Astrocyte of the spinal cord (primary cell): Measurements from ENCODE around the gene DBF4B.
A peak's percentile ranks its signal among the peaks of the same experiment; 100 is the strongest.
"Not testable (repeated sequence)": the region's sequence is repeated elsewhere in the genome, so short reads cannot be mapped to it uniquely, and the experiment has no call there.

ENCODE experiments used
- DNase-seq: peaks from one replicate; pipeline ENCODE4 v3.0.0; 2011; ENCODE audit warnings: low read depth, low spot score
- H3K4me3 ChIP-seq: 2 replicates; pipeline ENCODE4 v1.5.1; 2011; ENCODE audit warnings: low read depth, mild to moderate bottlenecking, low read length, moderate library complexity
- CTCF ChIP-seq: IDR thresholded peaks from 2 replicates; pipeline ENCODE4 v1.5.1; 2012; ENCODE audit warnings: low read depth, mild to moderate bottlenecking, low read length, inconsistent platforms
- in situ Hi-C: cut with HindIII; loops from 2 replicates; pipeline ENCODE4 v1.10.0; 2017; ENCODE audit warnings: low sequenced_read_pairs

DBF4B gene

GRCh38 chr17:44673893-44674292 is 34.6 kb upstream of the DBF4B start:
- no peak for DNase-seq
- in situ Hi-C loops, result no loop called here
- H3K4me3 ChIP-seq, result no peak overlapping the region
- no peak for TF ChIP-seq CTCF

- in situ Hi-C loops, result no loop called here
- peak; percentile 22 for DNase-seq
- no peak for TF ChIP-seq CTCF
- H3K4me3 ChIP-seq, result no peak overlapping the region
Measured at GRCh38 chr17:44677136-44677535, 31.3 kb upstream of the DBF4B start.

GRCh38 chr17:44683303-44683702 is 25.2 kb upstream of the DBF4B start:
- DNase-seq, in situ Hi-C loops, H3K4me3 ChIP-seq: not testable (repeated sequence)

- TF ChIP-seq CTCF, result no peak
- in situ Hi-C loops, result no loop called here
- DNase-seq, result no peak
- H3K4me3 ChIP-seq, result no peak overlapping the region
Measured at GRCh38 chr17:44687756-44688155, 20.7 kb upstream of the DBF4B start.

- H3K4me3 ChIP-seq, result no peak overlapping the region
- no peak for DNase-seq
- no peak for TF ChIP-seq CTCF
- in situ Hi-C loops, result no loop called here
Measured at GRCh38 chr17:44688200-44688599, 20.3 kb upstream of the DBF4B start.

GRCh38 chr17:44688675-44689476 is 19.6 kb upstream of the DBF4B start:
- no peak for DNase-seq
- TF ChIP-seq CTCF, result no peak
- in situ Hi-C loops, result no loop called here
- H3K4me3 ChIP-seq, result peak overlapping the region; percentile 95

GRCh38 chr17:44689477-44690217 is 18.8 kb upstream of the DBF4B start, which contains the start of gene CCDC43:
Gene CCDC43, minus strand, starts transcription at chr17:44689776. Its CDS starts 23 bp downstream, at chr17:44689753.
- peak within 1 kb of the TSS; percentile 95 for H3K4me3 ChIP-seq
- no peak for TF ChIP-seq CTCF
- in situ Hi-C loops, result no loop called here
- DNase-seq, result peak; percentile 93
